ELF-1 (cell line): ENCODE data around the gene PGGT1B.
A peak's percentile ranks its signal among the peaks of the same experiment; 100 is the strongest.

ENCODE experiments used
- DNase-seq: peaks from one replicate; pipeline ENCODE4 v3.0.0-alpha.2; 2016; ENCODE audit warnings: low read depth, low spot score

The PGGT1B gene

GRCh38 chr5:115181757-115182156 is 80.9 kb downstream of the PGGT1B start:
- DNase-seq = no peak

GRCh38 chr5:115180165-115180709 is 82.4 kb downstream of the PGGT1B start:
- DNase-seq = peak; percentile 81

- peak; percentile 49 for DNase-seq
Measured at GRCh38 chr5:115179394-115180164, 83.1 kb downstream of the PGGT1B start.

GRCh38 chr5:115179030-115179393 is 83.7 kb downstream of the PGGT1B start:
- DNase-seq = peak; percentile 48

- no peak for DNase-seq
Measured at GRCh38 chr5:115170929-115171510, 91.7 kb downstream of the PGGT1B start.

- DNase-seq = peak; percentile 73
Measured at GRCh38 chr5:115170134-115170928, 92.3 kb downstream of the PGGT1B start.

- peak; percentile 97 for DNase-seq
Measured at GRCh38 chr5:115169487-115170133, 93.1 kb downstream of the PGGT1B start, which contains the start of gene TRIM36. TSS of gene TRIM36 (minus strand) at chr5:115169908. CDS start at chr5:115169634, 274 bp downstream.

GRCh38 chr5:115168829-115169486 is 93.7 kb downstream of the PGGT1B start:
- no peak for DNase-seq

- DNase-seq = no peak
Measured at GRCh38 chr5:115166744-115167393, 95.8 kb downstream of the PGGT1B start.

GRCh38 chr5:115165790-115166189 is 96.9 kb downstream of the PGGT1B start:
- DNase-seq = no peak

- no peak for DNase-seq
Measured at GRCh38 chr5:115160975-115161475, 101.7 kb downstream of the PGGT1B start.
